Measurements from ENCODE around the gene LGR4.

LGR4 gene

GRCh38 chr11:27397624-27398399 lies 74.8 kb downstream of the LGR4 start:
- no peaks in the 10 kb centered on the region for H3K79me2 ChIP-seq (ENCODE audit: control insufficient read depth, low read length)
- no peaks in the 10 kb centered on the region for H3F3A ChIP-seq (ENCODE audit: control insufficient read depth, insufficient read depth)
- TF ChIP-seq EZH2phosphoT487 (IDR thresholded peaks at IDR 0.05; ENCODE audit: borderline replicate concordance, low read length) (no peak), CTCF (IDR thresholded peaks at IDR 0.05; ENCODE audit: low read depth, low read length, poor library complexity, severe bottlenecking) (no peak)
- no peak overlapping the region for H3K4me2 ChIP-seq (ENCODE audit: low read length)
- no peak overlapping the region for H3K4me3 ChIP-seq (ENCODE audit: low read length)
- H3K9me3 ChIP-seq (ENCODE audit: control insufficient read depth, insufficient read depth, low read length): no peaks in the 10 kb centered on the region
- no peaks in the 10 kb centered on the region for H3K9me2 ChIP-seq (replicated peaks; ENCODE audit: control insufficient read depth, low read length)
- no peaks in the 10 kb centered on the region for H3K36me3 ChIP-seq (ENCODE audit: control insufficient read depth, low read length)
- H3K27me3 ChIP-seq (ENCODE audit: control insufficient read depth, low read length): no peaks in the 10 kb centered on the region
- no peaks in the 10 kb centered on the region for H3K4me1 ChIP-seq (ENCODE audit: control insufficient read depth, low read length)
- H3K27ac ChIP-seq (ENCODE audit: low read depth, low read length): no peak overlapping the region
- H4K20me1 ChIP-seq (ENCODE audit: control insufficient read depth, insufficient read depth, low read depth, low read length): no peaks in the 10 kb centered on the region

- H3K27ac ChIP-seq (ENCODE audit: low read depth, low read length): no peak overlapping the region
- no peak overlapping the region for H3K4me2 ChIP-seq (ENCODE audit: low read length)
- H3K27me3 ChIP-seq (ENCODE audit: control insufficient read depth, low read length): no peaks in the 10 kb centered on the region
- H3K36me3 ChIP-seq (ENCODE audit: control insufficient read depth, low read length): no peaks in the 10 kb centered on the region
- no peaks in the 10 kb centered on the region for H4K20me1 ChIP-seq (ENCODE audit: control insufficient read depth, insufficient read depth, low read depth, low read length)
- H3K9me3 ChIP-seq (ENCODE audit: control insufficient read depth, insufficient read depth, low read length): no peaks in the 10 kb centered on the region
- TF ChIP-seq EZH2phosphoT487 (IDR thresholded peaks at IDR 0.05; ENCODE audit: borderline replicate concordance, low read length): no peak
- no peak for TF ChIP-seq CTCF (IDR thresholded peaks at IDR 0.05; ENCODE audit: low read depth, low read length, poor library complexity, severe bottlenecking)
- no peaks in the 10 kb centered on the region for H3K4me1 ChIP-seq (ENCODE audit: control insufficient read depth, low read length)
- H3K79me2 ChIP-seq (ENCODE audit: control insufficient read depth, low read length): no peaks in the 10 kb centered on the region
- H3K4me3 ChIP-seq (ENCODE audit: low read length): no peak overlapping the region
- no peaks in the 10 kb centered on the region for H3F3A ChIP-seq (ENCODE audit: control insufficient read depth, insufficient read depth)
- H3K9me2 ChIP-seq (replicated peaks; ENCODE audit: control insufficient read depth, low read length): no peaks in the 10 kb centered on the region
These were observed 76.2 kb downstream of the LGR4 start for GRCh38 chr11:27396259-27396839.

GRCh38 chr11:27395556-27396258 lies 76.9 kb downstream of the LGR4 start:
- H3K9me3 ChIP-seq (ENCODE audit: control insufficient read depth, insufficient read depth, low read length): no peaks in the 10 kb centered on the region
- no peaks in the 10 kb centered on the region for H3K36me3 ChIP-seq (ENCODE audit: control insufficient read depth, low read length)
- H3K9me2 ChIP-seq (replicated peaks; ENCODE audit: control insufficient read depth, low read length): no peaks in the 10 kb centered on the region
- H3K4me3 ChIP-seq (ENCODE audit: low read length): no peak overlapping the region
- no peaks in the 10 kb centered on the region for H3F3A ChIP-seq (ENCODE audit: control insufficient read depth, insufficient read depth)
- H4K20me1 ChIP-seq (ENCODE audit: control insufficient read depth, insufficient read depth, low read depth, low read length): no peaks in the 10 kb centered on the region
- H3K4me2 ChIP-seq (ENCODE audit: low read length): no peak overlapping the region
- no peaks in the 10 kb centered on the region for H3K79me2 ChIP-seq (ENCODE audit: control insufficient read depth, low read length)
- no peaks in the 10 kb centered on the region for H3K27me3 ChIP-seq (ENCODE audit: control insufficient read depth, low read length)
- H3K4me1 ChIP-seq (ENCODE audit: control insufficient read depth, low read length): no peaks in the 10 kb centered on the region
- no peak overlapping the region for H3K27ac ChIP-seq (ENCODE audit: low read depth, low read length)
- TF ChIP-seq EZH2phosphoT487 (IDR thresholded peaks at IDR 0.05; ENCODE audit: borderline replicate concordance, low read length): no peak
- no peak for TF ChIP-seq CTCF (IDR thresholded peaks at IDR 0.05; ENCODE audit: low read depth, low read length, poor library complexity, severe bottlenecking)

Measured in DOHH2 (cell line).